ENCODE results near the gene PDE9A.

GRCh38 chr21:42646836-42647235 is 6.6 kb upstream of the PDE9A start:
- TF ChIP-seq POLR2A (IDR thresholded peaks at IDR 0.05; ENCODE audit: low read depth, low read length) = no peak
- no peak for TF ChIP-seq TAF1 (IDR thresholded peaks at IDR 0.05; ENCODE audit: borderline replicate concordance, low read depth, low read length)
- no peak for TF ChIP-seq POLR2AphosphoS5 (IDR thresholded peaks at IDR 0.05; ENCODE audit: low read depth, low read length)

All from GM12892 (cell line).